ENCODE measurements around the gene GIN1. TPM values are rescaled to one million over a fixed set of nuclear protein-coding genes. Genes with fewer than 3 reads are reported as not detected.

GIN1 gene
- total RNA-seq, 1 experiment from 2014 or later, result 5.7 TPM

GRCh38 chr5:103066326-103066725 lies 53.6 kb downstream of the GIN1 start:
- no peak for TF ChIP-seq JUN (CRISPR knock-in tag; IDR thresholded peaks at IDR 0.05)
- TF ChIP-seq TEAD4 (CRISPR knock-in tag; IDR thresholded peaks at IDR 0.05), result no peak
- no peak for TF ChIP-seq TEAD1 (CRISPR knock-in tag; IDR thresholded peaks at IDR 0.05)
- no peak for TF ChIP-seq RELA (CRISPR knock-in tag; IDR thresholded peaks at IDR 0.05; ENCODE audit: borderline replicate concordance)
- TF ChIP-seq FOXJ3 (CRISPR knock-in tag; IDR thresholded peaks at IDR 0.05; ENCODE audit: borderline replicate concordance), result no peak
- TF ChIP-seq SMAD4 (CRISPR knock-in tag; IDR thresholded peaks at IDR 0.05), result no peak
- no peak for TF ChIP-seq ZNF219 (CRISPR knock-in tag; IDR thresholded peaks at IDR 0.05; ENCODE audit: borderline replicate concordance)
- ChIA-PET POLR2A (no interaction called here), CTCF (interaction anchor here (0.6 kb wide), 1 partner anchor 158 kb away, joined by 3 read pairs; no protein-coding TSS in a partner anchor)
- Mint-ChIP-seq H3K9me3 (no peaks in the 10 kb centered on the region), H3K36me3 (no peaks in the 10 kb centered on the region), H3K4me3 (no peak overlapping the region), H3K4me1 (peaks cover 4% of the 10 kb centered on the region), H3K27ac (no peak overlapping the region), H3K27me3 (ENCODE audit: low read depth) (no peaks in the 10 kb centered on the region)
- DNase-seq (ENCODE audit: low spot score), result no peak
- no peak for ATAC-seq

DNA sequence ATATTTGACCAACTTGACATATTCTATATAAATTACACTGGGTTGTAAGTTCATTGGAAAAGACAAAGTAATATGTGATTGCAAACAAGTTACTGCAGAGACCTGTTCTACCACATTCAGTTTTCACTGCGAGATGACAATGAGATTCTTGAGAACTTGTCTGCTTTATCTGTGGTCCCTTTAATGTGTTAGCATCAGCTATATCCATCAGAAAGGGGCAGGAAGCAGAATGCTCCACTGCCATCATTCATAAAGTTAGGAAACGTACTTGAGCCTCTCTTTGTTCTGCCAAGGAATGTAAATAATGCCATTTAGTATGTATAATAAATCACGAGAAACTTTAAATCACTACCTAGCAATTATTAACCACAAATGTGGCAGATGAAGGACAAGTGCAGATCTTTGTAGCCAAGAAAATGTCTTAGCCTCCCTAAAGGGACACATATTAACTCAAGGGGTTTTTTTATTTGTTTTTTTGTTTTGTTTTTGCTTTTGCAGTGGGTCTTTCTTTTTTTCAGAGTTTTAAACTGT lies 59.4 kb downstream of the GIN1 start:
- no peak for TF ChIP-seq ZNF317 (CRISPR knock-in tag; IDR thresholded peaks at IDR 0.05; ENCODE audit: borderline replicate concordance, low read depth)
- no peak for TF ChIP-seq FOXK1 (CRISPR knock-in tag; IDR thresholded peaks at IDR 0.05)
- TF ChIP-seq GRHL2 (CRISPR knock-in tag; IDR thresholded peaks at IDR 0.05; ENCODE audit: insufficient replicate concordance, severe bottlenecking), result no peak
- TF ChIP-seq, protein P1, sequence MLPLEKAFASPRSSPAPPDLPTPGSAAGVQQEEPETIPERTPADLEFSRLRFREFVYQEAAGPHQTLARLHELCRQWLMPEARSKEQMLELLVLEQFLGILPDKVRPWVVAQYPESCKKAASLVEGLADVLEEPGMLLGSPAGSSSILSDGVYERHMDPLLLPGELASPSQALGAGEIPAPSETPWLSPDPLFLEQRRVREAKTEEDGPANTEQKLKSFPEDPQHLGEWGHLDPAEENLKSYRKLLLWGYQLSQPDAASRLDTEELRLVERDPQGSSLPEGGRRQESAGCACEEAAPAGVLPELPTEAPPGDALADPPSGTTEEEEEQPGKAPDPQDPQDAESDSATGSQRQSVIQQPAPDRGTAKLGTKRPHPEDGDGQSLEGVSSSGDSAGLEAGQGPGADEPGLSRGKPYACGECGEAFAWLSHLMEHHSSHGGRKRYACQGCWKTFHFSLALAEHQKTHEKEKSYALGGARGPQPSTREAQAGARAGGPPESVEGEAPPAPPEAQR (CRISPR knock-in tag; IDR thresholded peaks at IDR 0.05), result no peak
- TF ChIP-seq, protein P2, sequence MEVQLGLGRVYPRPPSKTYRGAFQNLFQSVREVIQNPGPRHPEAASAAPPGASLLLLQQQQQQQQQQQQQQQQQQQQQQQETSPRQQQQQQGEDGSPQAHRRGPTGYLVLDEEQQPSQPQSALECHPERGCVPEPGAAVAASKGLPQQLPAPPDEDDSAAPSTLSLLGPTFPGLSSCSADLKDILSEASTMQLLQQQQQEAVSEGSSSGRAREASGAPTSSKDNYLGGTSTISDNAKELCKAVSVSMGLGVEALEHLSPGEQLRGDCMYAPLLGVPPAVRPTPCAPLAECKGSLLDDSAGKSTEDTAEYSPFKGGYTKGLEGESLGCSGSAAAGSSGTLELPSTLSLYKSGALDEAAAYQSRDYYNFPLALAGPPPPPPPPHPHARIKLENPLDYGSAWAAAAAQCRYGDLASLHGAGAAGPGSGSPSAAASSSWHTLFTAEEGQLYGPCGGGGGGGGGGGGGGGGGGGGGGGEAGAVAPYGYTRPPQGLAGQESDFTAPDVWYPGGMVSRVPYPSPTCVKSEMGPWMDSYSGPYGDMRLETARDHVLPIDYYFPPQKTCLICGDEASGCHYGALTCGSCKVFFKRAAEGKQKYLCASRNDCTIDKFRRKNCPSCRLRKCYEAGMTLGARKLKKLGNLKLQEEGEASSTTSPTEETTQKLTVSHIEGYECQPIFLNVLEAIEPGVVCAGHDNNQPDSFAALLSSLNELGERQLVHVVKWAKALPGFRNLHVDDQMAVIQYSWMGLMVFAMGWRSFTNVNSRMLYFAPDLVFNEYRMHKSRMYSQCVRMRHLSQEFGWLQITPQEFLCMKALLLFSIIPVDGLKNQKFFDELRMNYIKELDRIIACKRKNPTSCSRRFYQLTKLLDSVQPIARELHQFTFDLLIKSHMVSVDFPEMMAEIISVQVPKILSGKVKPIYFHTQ (CRISPR knock-in tag; IDR thresholded peaks at IDR 0.05), result no peak
- no peak for TF ChIP-seq GABPB1 (CRISPR knock-in tag; IDR thresholded peaks at IDR 0.05)
- TF ChIP-seq, protein P3, sequence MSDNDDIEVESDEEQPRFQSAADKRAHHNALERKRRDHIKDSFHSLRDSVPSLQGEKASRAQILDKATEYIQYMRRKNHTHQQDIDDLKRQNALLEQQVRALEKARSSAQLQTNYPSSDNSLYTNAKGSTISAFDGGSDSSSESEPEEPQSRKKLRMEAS (CRISPR knock-in tag; IDR thresholded peaks at IDR 0.05), result no peak
- TF ChIP-seq CREB1 (CRISPR knock-in tag; IDR thresholded peaks at IDR 0.05), result no peak
- no peak for TF ChIP-seq PRDM15 (CRISPR knock-in tag; IDR thresholded peaks at IDR 0.05)
- TF ChIP-seq EMX1 (CRISPR knock-in tag; IDR thresholded peaks at IDR 0.05), result no peak
- TF ChIP-seq, protein P4, sequence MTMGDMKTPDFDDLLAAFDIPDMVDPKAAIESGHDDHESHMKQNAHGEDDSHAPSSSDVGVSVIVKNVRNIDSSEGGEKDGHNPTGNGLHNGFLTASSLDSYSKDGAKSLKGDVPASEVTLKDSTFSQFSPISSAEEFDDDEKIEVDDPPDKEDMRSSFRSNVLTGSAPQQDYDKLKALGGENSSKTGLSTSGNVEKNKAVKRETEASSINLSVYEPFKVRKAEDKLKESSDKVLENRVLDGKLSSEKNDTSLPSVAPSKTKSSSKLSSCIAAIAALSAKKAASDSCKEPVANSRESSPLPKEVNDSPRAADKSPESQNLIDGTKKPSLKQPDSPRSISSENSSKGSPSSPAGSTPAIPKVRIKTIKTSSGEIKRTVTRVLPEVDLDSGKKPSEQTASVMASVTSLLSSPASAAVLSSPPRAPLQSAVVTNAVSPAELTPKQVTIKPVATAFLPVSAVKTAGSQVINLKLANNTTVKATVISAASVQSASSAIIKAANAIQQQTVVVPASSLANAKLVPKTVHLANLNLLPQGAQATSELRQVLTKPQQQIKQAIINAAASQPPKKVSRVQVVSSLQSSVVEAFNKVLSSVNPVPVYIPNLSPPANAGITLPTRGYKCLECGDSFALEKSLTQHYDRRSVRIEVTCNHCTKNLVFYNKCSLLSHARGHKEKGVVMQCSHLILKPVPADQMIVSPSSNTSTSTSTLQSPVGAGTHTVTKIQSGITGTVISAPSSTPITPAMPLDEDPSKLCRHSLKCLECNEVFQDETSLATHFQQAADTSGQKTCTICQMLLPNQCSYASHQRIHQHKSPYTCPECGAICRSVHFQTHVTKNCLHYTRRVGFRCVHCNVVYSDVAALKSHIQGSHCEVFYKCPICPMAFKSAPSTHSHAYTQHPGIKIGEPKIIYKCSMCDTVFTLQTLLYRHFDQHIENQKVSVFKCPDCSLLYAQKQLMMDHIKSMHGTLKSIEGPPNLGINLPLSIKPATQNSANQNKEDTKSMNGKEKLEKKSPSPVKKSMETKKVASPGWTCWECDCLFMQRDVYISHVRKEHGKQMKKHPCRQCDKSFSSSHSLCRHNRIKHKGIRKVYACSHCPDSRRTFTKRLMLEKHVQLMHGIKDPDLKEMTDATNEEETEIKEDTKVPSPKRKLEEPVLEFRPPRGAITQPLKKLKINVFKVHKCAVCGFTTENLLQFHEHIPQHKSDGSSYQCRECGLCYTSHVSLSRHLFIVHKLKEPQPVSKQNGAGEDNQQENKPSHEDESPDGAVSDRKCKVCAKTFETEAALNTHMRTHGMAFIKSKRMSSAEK (CRISPR knock-in tag; IDR thresholded peaks at IDR 0.05; ENCODE audit: borderline replicate concordance), result no peak
- TF ChIP-seq ZNF396 (CRISPR knock-in tag; IDR thresholded peaks at IDR 0.05; ENCODE audit: borderline replicate concordance), result no peak
- TF ChIP-seq MXD4 (CRISPR knock-in tag; IDR thresholded peaks at IDR 0.05; ENCODE audit: borderline replicate concordance), result no peak
- TF ChIP-seq MLX (CRISPR knock-in tag; IDR thresholded peaks at IDR 0.05), result no peak
- TF ChIP-seq SMAD3 (CRISPR knock-in tag; IDR thresholded peaks at IDR 0.05; ENCODE audit: borderline replicate concordance), result no peak
- ChIA-PET CTCF (interaction anchor here (0.6 kb wide), 1 partner anchor 380 kb away, joined by 3 read pairs; no protein-coding TSS in a partner anchor), POLR2A (no interaction called here)
- Mint-ChIP-seq H3K36me3 (peaks cover 2% of the 10 kb centered on the region), H3K27me3 (ENCODE audit: low read depth) (no peaks in the 10 kb centered on the region), H3K4me1 (peaks cover 36% of the 10 kb centered on the region), H3K4me3 (no peak overlapping the region), H3K27ac (no peak overlapping the region), H3K9me3 (peaks cover 12% of the 10 kb centered on the region)
- peak; percentile 55; the same call in 1 of the 2 replicates for ATAC-seq
- no peak for DNase-seq (ENCODE audit: low spot score)
